K562 (cell line): ENCODE results near the gene SFMBT2. TPM values are rescaled to one million over a fixed set of nuclear protein-coding genes. Genes with fewer than 3 reads are reported as not detected.

Experiments
- ATF4 ChIP-seq: fragments of 450-650 bp; formaldehyde crosslinking; IDR thresholded peaks from 2 replicates; pipeline ENCODE4 v1.4.0; 2022; ENCODE audit warnings: mild to moderate bottlenecking, moderate library complexity
- CHD1 ChIP-seq: fragments of 200-600 bp; sonication (generic); IDR thresholded peaks from one replicate; pipeline ENCODE4 v1.6.1; 2012; ENCODE audit warnings: mild to moderate bottlenecking, moderate library complexity, low read length, inconsistent platforms
- EHMT2 ChIP-seq: fragments of 450-650 bp; IDR thresholded peaks from 2 replicates; pipeline ENCODE4 v1.6.1; 2018; ENCODE audit warnings: antibody characterized with exemption
- NR4A1 ChIP-seq, 2 experiments: fragments of 250-450 bp in 1 of 2; fragments of 450-650 bp in 1 of 2; sonication (Bioruptor Pico) in 1 of 2; IDR thresholded peaks; 2 replicates each; pipeline versions ENCODE4 v1.4.0 to v1.6.1; 2016 to 2020; ENCODE audit warnings: mild to moderate bottlenecking in 2 of 2, missing compliant biosample characterization in 1 of 2, missing genetic modification characterization in 1 of 2, moderate library complexity in 1 of 2
- RERE ChIP-seq: sonication (generic); formaldehyde crosslinking; IDR thresholded peaks from 2 replicates; pipeline ENCODE4 v1.8.0; 2023; ENCODE audit warnings: missing genetic modification reagents, mild to moderate bottlenecking, borderline replicate concordance
- U2AF1 ChIP-seq: fragments of 200-400 bp; formaldehyde crosslinking; optimal IDR thresholded peaks from 2 replicates; pipeline ENCODE3; 2017; ENCODE audit warnings: mild to moderate bottlenecking, low read depth, low read length, moderate library complexity
- YBX1 ChIP-seq: fragments of 450-650 bp; IDR thresholded peaks from 2 replicates; pipeline ENCODE4 v1.7.1; 2016; ENCODE audit warnings: mild to moderate bottlenecking
- polyA plus RNA-seq, 8 experiments: library from polyadenylated mRNA; depleted of rRNA in 4 of 8; stranded (reverse) in 5 of 8; unstranded in 3 of 8; fragments of >200 nt; fragmentation: Nextera tagmentation in 2 of 8; fragmentation: Illumina TruSeq in 1 of 8; extraction: Ambion mirVana in 2 of 8; extraction: Trizol in 1 of 8; gene quantifications; 2 replicates each; pipeline versions ENCODE4 v1.2.1 to v1.2.3, GENCODE V29; 2011 to 2014; ENCODE audit warnings: inconsistent platforms in 1 of 8, missing spikeins in 1 of 8
- total RNA-seq, 7 experiments: library from RNA; depleted of rRNA in 6 of 7; stranded (reverse); fragments of >200 nt in 6 of 7; fragmentation: Illumina TruSeq in 2 of 7; extraction: Trizol in 2 of 7; gene quantifications; 2 replicates each; pipeline versions ENCODE4 v1.2.1 to v1.2.3, GENCODE V29; 2011 to 2021; ENCODE audit warnings: low replicate concordance in 1 of 7
- TF ChIP-seq, protein P1 (sequence below): fragments of 250-450 bp; sonication (Bioruptor Pico); IDR thresholded peaks from 2 replicates; pipeline ENCODE4 v1.5.0; 2020; ENCODE audit warnings: mild to moderate bottlenecking

The SFMBT2 gene
- total and polyA plus RNA-seq, 9 of the 15 experiments (the other 6 are each of a cell fraction or from before 2014, with no cell fraction given), result 1.2 to 13.6 (median 7.6) TPM

GRCh38 chr10:7168414-7168813 is 242.4 kb downstream of the SFMBT2 start (continued):
- TF ChIP-seq EHMT2, result no peak
- no peak for TF ChIP-seq NR4A1 (CRISPR knock-in tag; IDR thresholded peaks at IDR 0.05)
- TF ChIP-seq NR4A1 (tag; IDR thresholded peaks at IDR 0.05), result no peak
- TF ChIP-seq YBX1, result no peak
- TF ChIP-seq, protein P1, sequence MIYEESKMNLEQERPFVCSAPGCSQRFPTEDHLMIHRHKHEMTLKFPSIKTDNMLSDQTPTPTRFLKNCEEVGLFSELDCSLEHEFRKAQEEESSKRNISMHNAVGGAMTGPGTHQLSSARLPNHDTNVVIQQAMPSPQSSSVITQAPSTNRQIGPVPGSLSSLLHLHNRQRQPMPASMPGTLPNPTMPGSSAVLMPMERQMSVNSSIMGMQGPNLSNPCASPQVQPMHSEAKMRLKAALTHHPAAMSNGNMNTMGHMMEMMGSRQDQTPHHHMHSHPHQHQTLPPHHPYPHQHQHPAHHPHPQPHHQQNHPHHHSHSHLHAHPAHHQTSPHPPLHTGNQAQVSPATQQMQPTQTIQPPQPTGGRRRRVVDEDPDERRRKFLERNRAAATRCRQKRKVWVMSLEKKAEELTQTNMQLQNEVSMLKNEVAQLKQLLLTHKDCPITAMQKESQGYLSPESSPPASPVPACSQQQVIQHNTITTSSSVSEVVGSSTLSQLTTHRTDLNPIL, result no peak
- TF ChIP-seq ATF4 (CRISPR knock-in tag), result no peak
- no peak for TF ChIP-seq CHD1
- no peak for TF ChIP-seq U2AF1
- TF ChIP-seq RERE, result no peak
